Stimulated activated naive CD8-positive, alpha-beta T cell treated with anti-CD3 and anti-CD28 coated beads, Interleukin-15, amount 100 ng/mL, for 72 hours (primary cell): ENCODE data around the gene UPK1A.
"Not testable (repeated sequence)": the region's sequence is repeated elsewhere in the genome, so short reads cannot be mapped to it uniquely, and the experiment has no call there.

Source experiments
- ATAC-seq: fragments of 150-1000 bp; cut with Tn5 transposase; 2 replicates; pipeline ENCODE4 v1.10.0; 2021; ENCODE audit warnings: mild to moderate bottlenecking, moderate library complexity
- DNase-seq, 2 donors: peaks; one replicate each; pipeline ENCODE4 v3.0.0; 2021 to 2022
- H3K27ac Mint-ChIP-seq, 2 donors: one replicate each; pipeline ENCODE4 v1.8.0; 2022; ENCODE audit warnings: mild to moderate bottlenecking in 2 of 2, mixed read lengths in 2 of 2, moderate library complexity in 2 of 2
- H3K27me3 Mint-ChIP-seq: one replicate; pipeline ENCODE4 v1.8.0; 2022; ENCODE audit warnings: mixed read lengths
- H3K4me1 Mint-ChIP-seq: one replicate; pipeline ENCODE4 v1.8.0; 2022; ENCODE audit warnings: mild to moderate bottlenecking, mixed read lengths
- H3K4me3 Mint-ChIP-seq, 2 donors: one replicate each; pipeline ENCODE4 v1.8.0; 2022; ENCODE audit warnings: mild to moderate bottlenecking in 2 of 2, mixed read lengths in 2 of 2, moderate library complexity in 1 of 2
- H3K9me3 Mint-ChIP-seq, 2 donors: one replicate each; pipeline ENCODE4 v1.8.0; 2022; ENCODE audit warnings: mixed read lengths in 2 of 2

UPK1A gene

DNA sequence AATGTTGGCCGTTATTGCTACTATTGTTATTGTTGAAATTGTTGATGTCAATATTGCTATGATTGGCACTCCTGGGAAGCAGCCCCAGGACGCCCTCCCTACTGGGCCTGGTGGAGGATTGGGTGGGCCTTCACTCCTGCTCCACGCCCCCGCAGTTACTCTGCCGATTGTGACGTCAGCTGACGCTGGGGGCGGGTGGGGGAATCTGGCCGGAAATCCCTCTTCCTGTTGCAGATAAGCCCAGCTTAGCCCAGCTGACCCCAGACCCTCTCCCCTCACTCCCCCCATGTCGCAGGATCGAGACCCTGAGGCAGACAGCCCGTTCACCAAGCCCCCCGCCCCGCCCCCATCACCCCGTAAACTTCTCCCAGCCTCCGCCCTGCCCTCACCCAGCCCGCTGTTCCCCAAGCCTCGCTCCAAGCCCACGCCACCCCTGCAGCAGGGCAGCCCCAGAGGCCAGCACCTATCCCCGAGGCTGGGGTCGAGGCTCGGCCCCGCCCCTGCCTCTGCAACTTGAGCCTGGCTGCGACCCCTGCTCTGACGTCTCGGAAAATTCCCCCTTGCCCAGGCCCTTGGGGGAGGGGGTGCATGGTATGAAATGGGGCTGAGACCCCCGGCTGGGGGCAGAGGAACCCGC lies 24.7 kb upstream of the UPK1A start, which contains the start of gene ETV2:
ETV2 (plus strand) TSS at position 231 of the 637 bp plus-strand sequence. CDS start 716 bp downstream, outside the sequence.
- Mint-ChIP-seq H3K27ac (peak within 1 kb of the TSS; percentile 57 to 86), H3K4me3 (peak within 1 kb of the TSS; percentile 85 to 89), H3K27me3 (no peaks in the 10 kb centered on the region), H3K4me1 (peaks cover 44% of the 10 kb centered on the region), H3K9me3 (no peaks in the 10 kb centered on the region)
- ATAC-seq (no peak), DNase-seq (peak; percentile 24 to 55)

GRCh38 chr19:35642312-35642711 lies 24.0 kb upstream of the UPK1A start:
- Mint-ChIP-seq H3K4me1 (peaks cover 44% of the 10 kb centered on the region), H3K27me3 (no peaks in the 10 kb centered on the region), H3K9me3 (no peaks in the 10 kb centered on the region), H3K4me3 (peak overlapping the region; percentile 85 to 89), H3K27ac (peak overlapping the region; percentile 57 to 86)
- no peak for DNase-seq
- no peak for ATAC-seq

- ATAC-seq, result no peak
- peak overlapping the region; percentile 85 to 89 for H3K4me3 Mint-ChIP-seq
- H3K4me1 Mint-ChIP-seq, result peaks cover 44% of the 10 kb centered on the region
Measured at GRCh38 chr19:35642798-35643254, 23.5 kb upstream of the UPK1A start.

GRCh38 chr19:35643255-35644205 lies 22.8 kb upstream of the UPK1A start:
- H3K9me3 Mint-ChIP-seq, result no peaks in the 10 kb centered on the region
- H3K4me1 Mint-ChIP-seq, result peaks cover 44% of the 10 kb centered on the region
- no peaks in the 10 kb centered on the region for H3K27me3 Mint-ChIP-seq
- ATAC-seq (peak; percentile 61), DNase-seq (peak; percentile 88 to 92)
- peak overlapping the region; percentile 85 to 89 for H3K4me3 Mint-ChIP-seq
- peak overlapping the region; percentile 40 to 90 for H3K27ac Mint-ChIP-seq

More at GRCh38 chr19:35642798-35643254, 23.5 kb upstream of the UPK1A start:
- no peak for DNase-seq
- Mint-ChIP-seq H3K9me3 (no peaks in the 10 kb centered on the region), H3K27me3 (no peaks in the 10 kb centered on the region), H3K27ac (no peak overlapping the region)

- Mint-ChIP-seq H3K27ac (peak overlapping the region; percentile 88 to 95), H3K4me3 (peak overlapping the region; percentile 85 to 89), H3K4me1 (peaks cover 50% of the 10 kb centered on the region), H3K27me3 (no peaks in the 10 kb centered on the region), H3K9me3 (no peaks in the 10 kb centered on the region)
- peak; percentile 96 to 97 for DNase-seq
- peak; percentile 88 for ATAC-seq
Measured at GRCh38 chr19:35644206-35644986, 21.9 kb upstream of the UPK1A start.

- peak; percentile 67 to 76 for DNase-seq
- Mint-ChIP-seq H3K9me3 (no peaks in the 10 kb centered on the region), H3K4me1 (peaks cover 57% of the 10 kb centered on the region)
Measured at GRCh38 chr19:35644987-35645679, 21.2 kb upstream of the UPK1A start.

DNA sequence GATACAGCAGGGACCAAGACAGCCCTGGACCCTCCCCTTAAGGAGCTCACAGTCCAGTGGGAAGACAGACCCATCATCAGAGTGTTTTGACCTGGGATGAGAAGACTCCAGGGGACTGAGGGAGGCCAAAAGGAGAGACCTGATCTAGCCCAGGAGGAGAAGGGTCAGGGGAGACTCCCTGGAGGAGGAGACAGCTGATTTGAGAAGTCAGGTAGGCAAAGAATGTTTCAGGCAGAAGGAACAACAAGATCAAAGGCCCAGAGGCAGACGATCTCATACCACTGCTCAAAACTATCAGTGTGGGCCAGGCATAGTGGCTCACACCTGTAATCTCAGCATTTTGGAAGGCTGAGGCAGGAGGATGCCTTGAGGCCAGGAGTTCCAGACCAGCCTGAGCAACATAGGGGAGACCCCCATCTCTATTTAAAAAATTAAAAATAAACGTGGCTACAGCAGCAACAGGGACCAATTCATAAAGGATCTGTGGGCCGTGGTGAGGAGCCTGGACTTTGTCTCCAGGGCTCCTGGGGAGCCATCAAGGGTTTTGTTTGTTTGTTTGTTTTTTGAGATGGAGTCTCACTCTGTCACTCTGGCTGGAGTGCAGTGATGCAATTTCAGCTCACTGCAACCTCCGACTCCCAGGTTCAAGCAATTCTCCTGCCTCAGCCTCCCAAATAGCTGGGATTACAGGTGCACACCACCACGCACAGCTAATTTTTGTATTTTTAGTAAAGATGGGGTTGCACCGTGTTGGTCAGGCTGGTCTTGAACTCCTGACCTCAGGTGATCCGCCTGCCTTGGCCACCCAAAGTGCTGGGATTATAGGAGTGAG lies 20.4 kb upstream of the UPK1A start:
- H3K27ac Mint-ChIP-seq, result no peak overlapping the region
- ATAC-seq, result no peak
- H3K27me3 Mint-ChIP-seq, result no peaks in the 10 kb centered on the region
- peaks cover 62% of the 10 kb centered on the region for H3K4me1 Mint-ChIP-seq
- H3K4me3 Mint-ChIP-seq, result peak overlapping the region; percentile 85 to 89
- no peaks in the 10 kb centered on the region for H3K9me3 Mint-ChIP-seq
- DNase-seq, result no peak

More at GRCh38 chr19:35644987-35645679, 21.2 kb upstream of the UPK1A start:
- ATAC-seq, result no peak
- H3K4me3 Mint-ChIP-seq, result peak overlapping the region; percentile 85 to 89
- peak overlapping the region; percentile 73 to 95 for H3K27ac Mint-ChIP-seq
- H3K27me3 Mint-ChIP-seq, result no peaks in the 10 kb centered on the region

GRCh38 chr19:35648017-35648961 lies 18.0 kb upstream of the UPK1A start, which contains the start of gene COX6B1:
Gene COX6B1 (plus strand): TSS chr19:35648323. CDS start chr19:35651244, 2,921 bp downstream.
- Mint-ChIP-seq H3K27me3 (no peaks in the 10 kb centered on the region), H3K4me1 (peaks cover 52% of the 10 kb centered on the region), H3K9me3 (no peaks in the 10 kb centered on the region), H3K4me3 (peak within 1 kb of the TSS; percentile 91 to 99), H3K27ac (peak within 1 kb of the TSS; percentile 96 to 97)
- ATAC-seq (peak; percentile 77), DNase-seq (peak; percentile 88 to 95)

DNA sequence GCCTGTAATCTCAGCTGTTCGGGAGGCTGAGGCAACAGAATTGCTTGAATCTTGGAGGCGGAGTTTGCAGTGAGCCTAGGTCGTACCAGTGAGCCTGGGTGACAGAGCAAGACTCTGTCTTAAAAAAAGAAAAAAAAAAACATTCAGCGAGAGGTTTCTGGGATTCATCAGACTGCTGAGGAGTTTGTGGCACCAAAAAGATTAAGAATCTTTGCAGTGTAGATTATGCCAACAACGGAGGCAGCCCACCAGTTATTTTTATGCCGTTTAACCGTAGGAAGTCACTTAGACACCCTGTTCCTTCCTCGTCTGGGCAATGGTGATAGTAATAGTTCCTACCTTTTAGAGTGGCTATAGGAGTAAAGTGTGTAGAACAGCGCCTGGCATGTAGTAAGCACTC lies 15.7 kb upstream of the UPK1A start:
- ATAC-seq, result no peak

DNA sequence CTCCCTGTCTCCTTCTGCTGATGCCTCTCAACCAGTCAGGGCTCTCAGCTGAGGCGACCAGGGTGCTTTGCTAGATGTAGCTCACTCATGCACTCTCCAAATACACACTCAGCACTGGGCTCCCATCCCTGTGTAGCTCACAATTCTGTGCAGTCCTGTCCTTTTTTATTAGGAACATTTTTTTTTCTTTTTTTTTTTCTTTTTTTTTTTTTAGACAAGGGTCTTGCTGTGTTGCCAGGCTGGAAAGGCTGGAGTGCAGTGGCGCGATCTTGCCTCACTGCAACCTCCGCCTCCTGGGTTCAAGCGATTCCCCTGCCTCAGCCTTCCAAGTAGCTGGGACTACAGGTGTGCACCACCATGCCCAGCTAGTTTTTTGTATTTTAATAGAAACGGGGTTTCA lies 11.5 kb upstream of the UPK1A start:
- not testable (repeated sequence) for H3K9me3 Mint-ChIP-seq, H3K27me3 Mint-ChIP-seq, H3K4me3 Mint-ChIP-seq, ATAC-seq, DNase-seq
- peak overlapping the region in 1 of 2 donors; percentile 79 for H3K27ac Mint-ChIP-seq
- H3K4me1 Mint-ChIP-seq, result peaks cover 21% of the 10 kb centered on the region

More for the DNA sequence above, 15.7 kb upstream of the UPK1A start:
- no peak overlapping the region for H3K4me3 Mint-ChIP-seq
- H3K27ac Mint-ChIP-seq, result no peak overlapping the region
- DNase-seq, result no peak
- H3K4me1 Mint-ChIP-seq, result peaks cover 35% of the 10 kb centered on the region
- no peaks in the 10 kb centered on the region for H3K9me3 Mint-ChIP-seq
- H3K27me3 Mint-ChIP-seq, result no peaks in the 10 kb centered on the region

DNA sequence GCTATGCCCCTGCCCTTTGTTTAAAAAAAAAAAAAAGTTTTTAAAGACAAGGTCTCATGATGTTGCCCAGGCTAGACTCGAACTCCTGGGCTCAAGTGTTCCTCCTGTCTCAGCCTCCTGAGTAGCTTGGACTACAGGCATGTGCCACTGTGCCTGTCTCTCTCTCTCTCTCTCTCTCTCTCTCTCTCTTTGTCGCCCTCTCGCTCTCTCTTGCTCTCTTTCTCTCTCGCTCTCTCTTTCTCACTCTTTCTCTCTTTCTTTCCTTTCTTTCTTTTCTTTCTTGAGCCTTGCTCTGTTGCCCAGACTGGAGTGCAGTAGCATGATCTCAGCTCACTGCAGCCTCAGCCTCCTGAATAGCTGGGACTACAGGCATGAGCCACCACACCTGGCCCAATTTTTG lies 10.7 kb upstream of the UPK1A start:
- Mint-ChIP-seq H3K4me1 (peaks cover 14% of the 10 kb centered on the region), H3K9me3 (no peaks in the 10 kb centered on the region), H3K4me3 (no peak overlapping the region), H3K27ac (peak overlapping the region in 1 of 2 donors; percentile 34), H3K27me3 (no peaks in the 10 kb centered on the region)
- ATAC-seq, result no peak
- no peak for DNase-seq

DNA sequence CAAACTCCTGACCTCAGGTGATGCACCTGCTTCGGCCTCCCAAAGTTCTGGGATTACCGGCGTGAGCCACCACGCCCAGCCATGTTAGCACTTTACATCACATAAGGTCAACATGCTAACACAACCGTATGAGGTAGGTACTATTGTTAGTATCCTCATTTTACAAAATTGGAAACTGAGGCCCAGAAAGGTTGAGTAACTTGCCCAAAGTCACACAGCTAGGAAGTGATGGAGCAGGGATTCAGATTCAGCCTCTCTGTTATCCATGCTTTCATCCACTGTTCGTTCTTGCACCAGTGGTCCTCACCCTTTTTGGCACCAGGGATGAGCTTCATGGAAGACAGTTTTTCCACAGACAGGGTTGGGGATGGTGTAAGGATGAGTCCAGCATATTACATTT lies 9.6 kb upstream of the UPK1A start:
- Mint-ChIP-seq H3K4me1 (peaks cover 6% of the 10 kb centered on the region), H3K27ac (no peak overlapping the region), H3K4me3 (no peak overlapping the region), H3K9me3 (no peaks in the 10 kb centered on the region), H3K27me3 (no peaks in the 10 kb centered on the region)
- ATAC-seq (no peak), DNase-seq (no peak)
